Skeletal muscle satellite cell (primary cell): ENCODE measurements around the gene UBL5.

Experiments used
- H3K27me3 ChIP-seq: 2 replicates; pipeline ENCODE4 v1.7.0; 2013; ENCODE audit warnings: low read length; ENCODE audit not compliant: control insufficient read depth, insufficient read depth
- H3K36me3 ChIP-seq: 2 replicates; pipeline ENCODE4 v1.7.0; 2013; ENCODE audit warnings: mild to moderate bottlenecking, control low read depth, low read length; ENCODE audit not compliant: insufficient read depth
- H3K4me1 ChIP-seq: 2 replicates; pipeline ENCODE4 v1.7.0; 2013; ENCODE audit warnings: low read length; ENCODE audit not compliant: control insufficient read depth, insufficient read depth
- H3K4me2 ChIP-seq: 2 replicates; pipeline ENCODE4 v1.7.0; 2013; ENCODE audit warnings: mild to moderate bottlenecking, low read length
- H3K4me3 ChIP-seq: 2 replicates; pipeline ENCODE4 v1.7.0; 2013; ENCODE audit warnings: low read length
- H3K9ac ChIP-seq: 2 replicates; pipeline ENCODE4 v1.7.0; 2013; ENCODE audit warnings: mild to moderate bottlenecking, low read depth, low read length, moderate library complexity
- H3K9me3 ChIP-seq: replicated peaks from 2 replicates; pipeline ENCODE4 v1.7.0; 2013; ENCODE audit warnings: mild to moderate bottlenecking, control low read depth, low read length

UBL5 gene

GRCh38 chr19:9857920-9858746, 30.4 kb downstream of the UBL5 start:
- Histone ChIP-seq H3K36me3 (no peaks in the 10 kb centered on the region), H3K9me3 (no peaks in the 10 kb centered on the region), H3K9ac (no peak overlapping the region), H3K4me2 (no peak overlapping the region), H3K27me3 (peaks cover 5% of the 10 kb centered on the region), H3K4me1 (peaks cover 3% of the 10 kb centered on the region), H3K4me3 (no peak overlapping the region)

GRCh38 chr19:9858766-9859165, 31.0 kb downstream of the UBL5 start:
- H3K4me1 ChIP-seq = no peaks in the 10 kb centered on the region
- no peak overlapping the region for H3K4me3 ChIP-seq
- H3K27me3 ChIP-seq = peaks cover 8% of the 10 kb centered on the region
- no peak overlapping the region for H3K9ac ChIP-seq
- H3K9me3 ChIP-seq = no peaks in the 10 kb centered on the region
- H3K36me3 ChIP-seq = no peaks in the 10 kb centered on the region
- no peak overlapping the region for H3K4me2 ChIP-seq

- no peak overlapping the region for H3K4me2 ChIP-seq
- H3K27me3 ChIP-seq = peaks cover 8% of the 10 kb centered on the region
- no peak overlapping the region for H3K9ac ChIP-seq
- H3K4me1 ChIP-seq = no peaks in the 10 kb centered on the region
- no peaks in the 10 kb centered on the region for H3K9me3 ChIP-seq
- H3K4me3 ChIP-seq = no peak overlapping the region
- no peaks in the 10 kb centered on the region for H3K36me3 ChIP-seq
Measured at GRCh38 chr19:9860407-9860806, 32.7 kb downstream of the UBL5 start.

GRCh38 chr19:9861503-9861902, 33.8 kb downstream of the UBL5 start:
- H3K9me3 ChIP-seq = no peaks in the 10 kb centered on the region
- H3K9ac ChIP-seq = no peak overlapping the region
- no peak overlapping the region for H3K4me2 ChIP-seq
- H3K36me3 ChIP-seq = no peaks in the 10 kb centered on the region
- no peak overlapping the region for H3K4me3 ChIP-seq
- H3K4me1 ChIP-seq = no peaks in the 10 kb centered on the region
- peaks cover 12% of the 10 kb centered on the region for H3K27me3 ChIP-seq

DNA sequence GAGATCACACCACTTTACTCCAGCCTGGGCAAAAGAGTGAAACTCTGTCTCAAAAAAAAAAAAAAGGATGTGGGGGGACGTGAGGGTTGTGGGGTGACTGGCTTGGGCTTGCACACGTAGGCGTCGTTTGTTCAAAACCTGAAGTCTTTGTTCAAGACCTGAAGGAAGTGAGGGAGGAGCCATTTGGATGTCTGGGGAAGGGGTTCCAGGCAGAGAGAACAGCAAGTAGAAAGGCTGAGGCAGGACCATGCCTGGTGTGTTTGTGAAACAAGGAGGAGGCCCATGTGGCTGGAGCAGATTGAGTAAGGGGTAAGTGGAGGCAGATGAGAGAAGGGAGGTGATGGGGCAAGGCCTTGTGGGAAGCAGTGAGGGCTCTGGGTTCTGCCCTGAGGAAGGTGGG, 35.2 kb downstream of the UBL5 start:
- Histone ChIP-seq H3K4me3 (no peak overlapping the region), H3K9ac (no peak overlapping the region), H3K4me2 (no peak overlapping the region), H3K9me3 (no peaks in the 10 kb centered on the region), H3K4me1 (no peaks in the 10 kb centered on the region), H3K27me3 (peaks cover 20% of the 10 kb centered on the region), H3K36me3 (no peaks in the 10 kb centered on the region)

GRCh38 chr19:9863759-9864158, 36.0 kb downstream of the UBL5 start:
- Histone ChIP-seq H3K4me2 (no peak overlapping the region), H3K9ac (no peak overlapping the region), H3K9me3 (no peaks in the 10 kb centered on the region), H3K4me3 (no peak overlapping the region), H3K36me3 (no peaks in the 10 kb centered on the region), H3K27me3 (peaks cover 20% of the 10 kb centered on the region), H3K4me1 (no peaks in the 10 kb centered on the region)

DNA sequence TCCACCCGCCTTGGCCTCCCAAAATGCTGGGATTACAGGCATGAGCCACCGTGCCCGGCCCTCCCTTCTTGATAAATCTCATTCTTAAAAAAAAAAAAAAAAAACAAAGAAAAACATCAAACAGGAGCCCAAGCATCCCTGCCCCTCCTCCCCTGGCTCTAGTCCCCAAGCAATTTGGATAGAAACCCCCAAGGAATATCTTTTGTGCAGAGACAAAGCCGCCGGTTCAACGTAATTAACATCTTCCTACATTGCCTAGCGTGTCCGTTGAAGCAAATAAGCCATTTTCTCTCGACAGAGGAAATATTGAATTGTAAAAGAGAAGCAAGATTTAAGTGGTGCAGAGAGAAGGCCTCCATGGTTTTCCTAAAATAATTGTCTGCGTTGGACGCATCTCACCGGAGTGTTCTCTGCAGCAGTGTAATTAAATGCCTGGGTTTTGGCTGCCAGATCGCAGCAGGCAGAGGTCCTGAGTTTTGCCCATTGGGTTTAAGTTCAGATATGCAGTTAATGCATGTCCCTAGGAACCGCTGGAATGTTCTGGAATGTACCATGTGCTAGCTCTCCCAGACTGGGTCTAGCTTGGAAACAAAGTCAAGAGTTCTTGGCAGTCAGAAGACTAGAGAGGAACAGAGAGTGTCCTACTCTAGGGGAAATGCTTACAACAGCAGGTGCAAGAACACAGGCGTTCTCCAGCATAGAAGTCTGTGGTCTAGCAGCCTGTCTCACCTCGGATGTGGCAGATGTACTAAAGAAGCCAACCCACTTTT, 38.2 kb downstream of the UBL5 start:
- Histone ChIP-seq H3K4me1 (no peaks in the 10 kb centered on the region), H3K9ac (no peak overlapping the region)

DNA sequence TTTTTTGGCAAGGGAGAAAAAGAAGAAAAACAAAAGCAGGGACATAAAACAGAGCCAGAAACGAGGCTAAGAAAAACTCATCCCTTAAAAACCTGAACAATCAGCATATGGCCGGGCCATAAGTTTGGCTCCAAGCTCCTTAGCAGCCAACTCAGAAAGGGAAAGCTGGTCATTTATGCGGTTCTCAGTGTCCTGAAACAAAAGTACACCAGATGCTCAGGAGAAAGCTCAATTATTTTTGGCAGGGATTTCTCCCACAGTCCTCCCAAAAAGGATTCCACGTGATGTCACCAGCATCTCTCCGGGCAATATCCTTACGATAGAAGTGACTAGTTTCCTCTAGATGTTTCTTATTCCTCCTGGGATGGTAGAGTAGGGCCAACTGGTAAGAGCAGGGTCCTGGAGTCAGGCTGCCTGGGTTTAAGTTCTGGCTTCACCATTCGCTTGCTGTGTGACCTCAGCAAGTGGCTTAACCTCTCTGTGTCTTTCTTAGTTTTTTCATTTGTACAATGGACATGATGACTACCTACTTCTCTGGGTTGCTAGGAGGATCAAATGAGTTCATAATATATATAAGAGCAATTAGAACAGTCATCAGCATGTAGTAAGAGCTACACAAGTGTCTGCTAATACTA, 41.4 kb downstream of the UBL5 start:
- Histone ChIP-seq H3K4me1 (no peaks in the 10 kb centered on the region), H3K4me3 (no peak overlapping the region), H3K4me2 (no peak overlapping the region), H3K9ac (no peak overlapping the region), H3K36me3 (no peaks in the 10 kb centered on the region), H3K27me3 (peaks cover 26% of the 10 kb centered on the region), H3K9me3 (no peaks in the 10 kb centered on the region)

More for the DNA sequence above, 38.2 kb downstream of the UBL5 start:
- peaks cover 29% of the 10 kb centered on the region for H3K27me3 ChIP-seq
- no peaks in the 10 kb centered on the region for H3K36me3 ChIP-seq
- no peaks in the 10 kb centered on the region for H3K9me3 ChIP-seq
- H3K4me3 ChIP-seq = no peak overlapping the region
- H3K4me2 ChIP-seq = no peak overlapping the region

DNA sequence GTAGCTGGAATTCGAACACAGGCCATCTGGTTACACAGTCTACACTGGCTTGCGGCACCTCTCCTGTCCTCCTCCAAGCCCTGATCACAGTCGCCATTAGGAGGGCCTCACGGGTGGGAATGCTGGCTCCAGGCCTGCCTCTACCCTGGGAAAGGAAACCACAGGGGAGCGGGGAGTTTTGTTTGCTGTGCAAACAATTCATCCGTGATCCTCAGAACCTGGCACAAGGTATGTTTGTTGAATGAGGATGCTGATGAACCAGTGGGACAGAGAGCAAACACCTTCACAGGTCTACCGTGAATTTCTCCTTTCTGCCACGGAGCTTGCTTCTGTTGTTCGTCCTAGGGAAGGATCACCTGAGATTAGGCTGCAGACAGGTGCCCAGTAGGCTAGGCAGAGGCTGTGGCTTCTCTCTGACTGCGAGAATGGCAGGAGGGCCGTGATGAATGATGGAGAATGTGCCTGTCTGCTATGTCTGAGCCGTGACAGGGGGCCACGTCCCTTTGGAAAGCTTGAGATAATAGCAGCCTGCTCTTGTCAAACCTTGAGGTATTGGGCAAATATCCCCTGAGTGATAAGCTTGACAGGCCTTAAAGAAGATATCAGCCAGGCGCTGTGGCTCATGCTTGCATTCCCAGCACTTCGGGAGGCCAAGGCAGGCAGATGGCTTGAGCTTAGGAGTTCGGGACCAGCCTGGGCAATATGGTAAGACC, 44.1 kb downstream of the UBL5 start:
- no peak overlapping the region for H3K4me2 ChIP-seq
- H3K9ac ChIP-seq = no peak overlapping the region
- no peaks in the 10 kb centered on the region for H3K9me3 ChIP-seq
- H3K4me3 ChIP-seq = no peak overlapping the region
- no peaks in the 10 kb centered on the region for H3K36me3 ChIP-seq
- H3K27me3 ChIP-seq = peaks cover 20% of the 10 kb centered on the region
- H3K4me1 ChIP-seq = no peaks in the 10 kb centered on the region

DNA sequence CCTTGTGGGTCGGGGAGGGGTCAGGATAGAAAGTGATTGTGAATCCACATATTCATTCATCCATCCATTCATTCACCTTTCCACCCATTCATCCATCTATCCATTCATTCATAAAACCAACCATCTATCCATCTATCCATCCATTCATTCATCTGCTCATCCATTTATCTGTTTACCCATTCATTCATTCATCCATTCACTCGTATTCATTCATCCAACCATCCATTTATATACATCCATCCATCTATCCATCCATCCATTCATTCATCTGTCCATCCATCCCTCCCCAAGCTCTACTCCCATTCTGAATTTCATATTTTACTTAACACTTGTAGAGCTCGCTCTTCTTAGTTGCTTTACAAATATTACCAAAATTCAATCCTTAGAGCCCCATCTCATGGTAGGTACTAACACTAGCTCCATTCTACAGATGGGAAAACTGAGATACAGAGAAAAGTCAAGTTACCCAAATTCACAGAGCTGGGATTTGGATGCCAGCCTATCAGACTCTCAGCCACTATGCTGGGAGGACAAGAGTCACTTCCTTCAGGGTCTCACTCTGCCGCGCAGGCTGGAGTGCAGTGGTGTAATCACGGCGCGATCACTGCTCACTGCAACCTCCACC, 45.0 kb downstream of the UBL5 start:
- no peaks in the 10 kb centered on the region for H3K9me3 ChIP-seq
- no peak overlapping the region for H3K4me3 ChIP-seq
- H3K4me2 ChIP-seq = no peak overlapping the region
- no peak overlapping the region for H3K9ac ChIP-seq
- peaks cover 15% of the 10 kb centered on the region for H3K27me3 ChIP-seq
- H3K36me3 ChIP-seq = no peaks in the 10 kb centered on the region
- H3K4me1 ChIP-seq = peaks cover under 1% of the 10 kb centered on the region
